Parietal lobe (tissue), 2 donors: ENCODE data around the gene VPS39. TPM values are rescaled to one million over a fixed set of nuclear protein-coding genes. Genes with fewer than 3 reads are reported as not detected.

ENCODE experiments used
- small RNA-seq: library from RNA; depleted of rRNA; stranded (forward); fragments of <200 nt; gene quantifications from one replicate; pipeline ENCODE3, GENCODE V24; 2014; ENCODE audit warnings: low replicate concordance
- total RNA-seq: library from RNA; depleted of rRNA; stranded (reverse); fragments of >200 nt; gene quantifications from one replicate; pipeline ENCODE4 v1.2.3, GENCODE V29; 2014

Gene VPS39, protein sequence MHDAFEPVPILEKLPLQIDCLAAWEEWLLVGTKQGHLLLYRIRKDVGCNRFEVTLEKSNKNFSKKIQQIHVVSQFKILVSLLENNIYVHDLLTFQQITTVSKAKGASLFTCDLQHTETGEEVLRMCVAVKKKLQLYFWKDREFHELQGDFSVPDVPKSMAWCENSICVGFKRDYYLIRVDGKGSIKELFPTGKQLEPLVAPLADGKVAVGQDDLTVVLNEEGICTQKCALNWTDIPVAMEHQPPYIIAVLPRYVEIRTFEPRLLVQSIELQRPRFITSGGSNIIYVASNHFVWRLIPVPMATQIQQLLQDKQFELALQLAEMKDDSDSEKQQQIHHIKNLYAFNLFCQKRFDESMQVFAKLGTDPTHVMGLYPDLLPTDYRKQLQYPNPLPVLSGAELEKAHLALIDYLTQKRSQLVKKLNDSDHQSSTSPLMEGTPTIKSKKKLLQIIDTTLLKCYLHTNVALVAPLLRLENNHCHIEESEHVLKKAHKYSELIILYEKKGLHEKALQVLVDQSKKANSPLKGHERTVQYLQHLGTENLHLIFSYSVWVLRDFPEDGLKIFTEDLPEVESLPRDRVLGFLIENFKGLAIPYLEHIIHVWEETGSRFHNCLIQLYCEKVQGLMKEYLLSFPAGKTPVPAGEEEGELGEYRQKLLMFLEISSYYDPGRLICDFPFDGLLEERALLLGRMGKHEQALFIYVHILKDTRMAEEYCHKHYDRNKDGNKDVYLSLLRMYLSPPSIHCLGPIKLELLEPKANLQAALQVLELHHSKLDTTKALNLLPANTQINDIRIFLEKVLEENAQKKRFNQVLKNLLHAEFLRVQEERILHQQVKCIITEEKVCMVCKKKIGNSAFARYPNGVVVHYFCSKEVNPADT
- 109 TPM for total RNA-seq

DNA sequence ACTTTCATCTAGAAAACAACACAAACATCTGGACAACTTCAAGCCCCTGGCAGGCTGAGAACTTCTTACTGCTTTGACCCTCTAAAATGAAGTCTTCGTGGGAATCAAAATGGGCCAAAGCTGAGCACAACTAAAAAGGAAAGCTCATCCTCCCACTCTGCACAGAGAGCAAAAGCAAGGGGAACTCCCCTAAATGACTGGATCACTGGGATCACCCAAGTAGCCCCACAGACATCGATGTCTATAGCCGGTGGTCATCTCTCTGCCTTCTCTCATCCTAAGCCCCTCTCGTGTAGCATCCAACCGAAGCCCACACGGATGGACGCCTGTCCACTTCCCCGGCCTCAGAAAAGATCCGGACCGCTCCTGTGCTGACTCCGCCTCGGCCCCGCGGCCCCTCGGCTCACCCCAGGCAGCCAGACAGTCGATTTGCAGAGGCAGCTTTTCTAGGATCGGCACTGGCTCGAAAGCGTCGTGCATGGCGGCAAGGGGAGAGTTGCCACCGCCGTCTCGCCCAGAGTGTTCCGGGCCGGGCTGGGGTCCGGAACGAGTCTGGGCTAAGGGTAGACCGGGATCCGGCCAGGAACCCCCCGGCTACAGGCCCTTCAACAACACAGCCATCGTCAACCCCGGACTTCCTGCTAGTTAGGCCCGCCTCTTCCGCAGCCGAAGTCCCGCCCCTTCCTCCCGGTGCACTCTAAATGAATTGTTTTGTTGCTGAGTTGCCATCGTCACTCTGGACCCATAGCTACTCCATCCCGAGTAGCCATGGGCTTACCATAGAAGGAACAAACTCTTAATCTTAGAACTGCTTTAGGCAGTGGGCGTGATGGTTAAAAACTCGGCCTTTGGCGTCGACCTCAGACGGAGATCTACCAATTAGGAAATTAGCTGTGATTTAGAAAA, at the start of gene VPS39:
Gene VPS39, minus strand, starts transcription at position 631 of the 906 bp plus-strand sequence. Its CDS starts 151 bp downstream, at position 480.

DNA sequence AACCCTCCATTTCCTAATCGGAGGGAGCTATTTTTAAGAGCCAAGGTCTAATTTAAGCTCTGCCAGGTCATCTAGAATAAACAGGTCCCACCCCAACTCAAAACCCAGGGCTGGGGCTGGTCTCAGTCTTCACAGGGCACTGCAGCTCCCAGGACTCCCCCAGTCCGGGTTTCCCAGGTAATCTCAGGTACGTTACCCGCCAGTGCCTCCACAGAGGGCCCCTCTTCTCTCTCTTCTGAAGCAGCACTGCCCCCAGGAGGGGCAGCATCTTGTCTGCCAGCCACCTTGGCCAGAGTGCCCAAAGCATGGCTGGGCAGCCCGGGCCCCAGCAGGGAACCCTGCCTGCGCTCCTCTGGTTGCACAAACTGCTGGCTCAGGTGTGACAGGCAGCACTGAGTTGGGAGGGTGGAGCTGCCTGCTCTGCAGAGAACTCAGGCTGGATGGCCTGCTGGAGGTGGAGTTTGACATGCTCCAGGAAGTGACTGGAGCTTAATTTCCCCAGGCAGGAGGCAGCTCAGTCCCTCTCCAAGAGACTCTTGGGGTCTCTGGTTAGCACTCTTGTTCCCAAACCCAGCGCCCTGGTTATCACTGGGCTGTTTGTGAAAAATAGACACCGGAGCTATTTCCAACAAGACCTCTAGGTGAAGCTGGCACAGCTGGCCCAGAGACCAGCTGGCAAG, 51.7 kb downstream of the VPS39 start, which contains the start of gene PLA2G4F:
Gene PLA2G4F, minus strand, starts transcription at position 394 of the 680 bp plus-strand sequence. Its CDS starts 87 bp downstream, at position 307.

Small RNA genes within 50 kb of the gene (small RNA-seq; reads per million reads assigned to genes)
- 0.12 reads per million for gene MIR627

Other genes with a start within 250 kb of the VPS39 start
- 1.9 TPM for gene EHD4, start 235.7 kb downstream of the VPS39 start, total RNA-seq
- not detected for gene PLA2G4E, start 187.3 kb downstream of the VPS39 start, total RNA-seq
- not detected for gene PLA2G4D, start 113.7 kb downstream of the VPS39 start, total RNA-seq
- not detected for gene PLA2G4F, start 51.7 kb downstream of the VPS39 start, total RNA-seq
- 21.0 TPM for gene GANC, start 64.9 kb upstream of the VPS39 start, total RNA-seq
- gene TMEM87A, start 65.1 kb upstream of the VPS39 start, total RNA-seq, result 76.1 TPM
- 1.9 TPM for gene CAPN3, start 151.2 kb upstream of the VPS39 start, total RNA-seq